ENCODE measurements around the gene ENGASE. TPM values are rescaled to one million over a fixed set of nuclear protein-coding genes. Genes with fewer than 3 reads are reported as not detected.

ENGASE gene
- total and polyA plus RNA-seq, 2 of the 8 experiments (the other 6 are each of a cell fraction or from before 2014, with no cell fraction given), result 9.3 to 36.1 TPM

DNA sequence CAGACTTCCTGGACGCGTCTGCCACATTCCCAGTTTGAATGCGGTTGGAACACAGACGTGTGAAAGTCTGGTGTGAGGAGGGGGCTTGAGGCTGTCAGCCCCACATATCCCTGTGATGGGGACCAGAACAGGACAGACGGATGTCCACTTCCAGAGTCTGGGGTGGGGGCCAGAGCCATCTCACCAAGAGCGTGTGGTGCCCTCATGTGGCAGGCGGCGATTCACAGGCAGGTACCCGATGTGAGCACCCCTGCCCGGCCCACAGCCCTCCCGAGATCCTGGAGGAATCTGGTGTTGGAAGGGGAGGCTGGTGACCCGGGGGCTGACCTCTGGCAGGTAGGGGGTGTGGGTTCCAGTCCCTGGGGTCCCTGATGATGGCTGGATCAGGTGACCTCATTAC, 51.5 kb downstream of the ENGASE start:
- FAIRE-seq, result no peak
- CTCF ChIA-PET (ENCODE audit: partially characterized antibody), result interaction anchor here (0.8 to 5.7 kb wide), 21 partner anchors 14 to 415 kb away, joined by 3 to 45 read pairs (median 4); no protein-coding TSS in a partner anchor

More for the DNA sequence above, 51.5 kb downstream of the ENGASE start:
- Histone ChIP-seq H3K27me3 (replicated peaks in 1 of 4; ENCODE audit: control insufficient read depth in 3 of 4, extremely low read depth in 1 of 4, insufficient read depth in 3 of 4, low read length in 3 of 4) (no peaks in the 10 kb centered on the region), H4K8ac (ENCODE audit: extremely low read depth, insufficient read depth, low read length) (no peak overlapping the region), H2AK5ac (ENCODE audit: low read depth, low read length) (no peak overlapping the region), H4K20me1 (replicated peaks in 1 of 2; ENCODE audit: control insufficient read depth in 1 of 2, insufficient read depth in 2 of 2, low read length in 2 of 2) (peaks cover 0 to 4% of the 10 kb centered on the region in 2 experiments), H3K18ac (ENCODE audit: extremely low read depth, low read length) (no peak overlapping the region), H2BK12ac (ENCODE audit: low read depth, low read length) (no peak overlapping the region), H3K79me2 (ENCODE audit: control insufficient read depth in 1 of 2, insufficient read depth in 2 of 2, low read length in 2 of 2) (no peaks in the 10 kb centered on the region), H4K5ac (ENCODE audit: insufficient read length, low read depth, low read length) (no peak overlapping the region), H2BK20ac (ENCODE audit: low read length) (no peak overlapping the region), H3K4me3 (ENCODE audit: extremely low read depth in 1 of 4, insufficient read depth in 2 of 4, low read depth in 3 of 4, low read length in 4 of 4) (no peak overlapping the region), H3K23me2 (ENCODE audit: low read depth, low read length) (no peaks in the 10 kb centered on the region), H3K27ac (ENCODE audit: low read depth, low read length) (no peak overlapping the region), H3K9ac (replicated peaks in 1 of 4; ENCODE audit: extremely low read depth in 1 of 4, low read depth in 3 of 4, low read length in 3 of 4) (no peak overlapping the region), H3K4me1 (replicated peaks in 1 of 4; ENCODE audit: control insufficient read depth in 3 of 4, insufficient read depth in 4 of 4, low read length in 3 of 4) (no peaks in the 10 kb centered on the region), H3K14ac (ENCODE audit: insufficient read length) (no peak overlapping the region), H3K9me3 (ENCODE audit: insufficient read depth in 2 of 2, low read depth in 1 of 2, low read length in 1 of 2) (no peaks in the 10 kb centered on the region), H2AFZ (ENCODE audit: low read length) (no peak overlapping the region), H3K56ac (replicated peaks; ENCODE audit: insufficient read length, low read depth, low read length) (no peak overlapping the region), H3K4me2 (ENCODE audit: insufficient read depth in 1 of 2, low read depth in 2 of 2, low read length in 2 of 2) (no peak overlapping the region), H2BK120ac (replicated peaks; ENCODE audit: low read depth, low read length) (no peak overlapping the region), H3K23ac (ENCODE audit: insufficient read length) (no peak overlapping the region), H3K79me1 (ENCODE audit: low read depth, low read length) (no peaks in the 10 kb centered on the region; the same call in 1 of the 2 replicates), H2BK15ac (ENCODE audit: low read length) (no peak overlapping the region), H4K91ac (replicated peaks; ENCODE audit: insufficient read length, low read length) (no peak overlapping the region), H3K4ac (replicated peaks; ENCODE audit: insufficient read length, low read depth, low read length) (no peak overlapping the region), H3K36me3 (ENCODE audit: control insufficient read depth in 2 of 4, insufficient read depth in 4 of 4, low read length in 3 of 4) (no peaks in the 10 kb centered on the region), H2BK5ac (ENCODE audit: low read depth, low read length) (no peak overlapping the region)
- 82% methylated on average over 9 of the region's 12 CpGs; no CpG with 5 or more reads in 1 of the 2 experiments for WGBS, 2 experiments (ENCODE audit: extremely low coverage in 1 of 2, insufficient coverage in 1 of 2, insufficient read length in 1 of 2, insufficient replicate concordance in 2 of 2, low coverage in 1 of 2, low lambda C conversion rate in 2 of 2, missing lambda C conversion rate in 1 of 2)
- DNase-seq (ENCODE audit: low read depth in 1 of 2, low spot score in 2 of 2), result peak in 1 of 2 experiments; percentile 69
- POLR2A ChIA-PET (ENCODE audit: partially characterized antibody), result interaction anchor here (0.7 to 1.5 kb wide), 2 partner anchors 11 to 15 kb away, joined by 3 read pairs; no protein-coding TSS in a partner anchor
- TF ChIP-seq RAD21 (IDR thresholded peaks at IDR 0.05 in 1 of 2, conservative IDR thresholded peaks at IDR 0.05 in 1 of 2; ENCODE audit: low read depth in 2 of 2, low read length in 2 of 2) (peak; percentile 64 to 74), EP300 (IDR thresholded peaks at IDR 0.05; ENCODE audit: borderline replicate concordance in 1 of 2, low read depth in 2 of 2, low read length in 2 of 2) (no peak)
- TF ChIP-seq, protein P1, sequence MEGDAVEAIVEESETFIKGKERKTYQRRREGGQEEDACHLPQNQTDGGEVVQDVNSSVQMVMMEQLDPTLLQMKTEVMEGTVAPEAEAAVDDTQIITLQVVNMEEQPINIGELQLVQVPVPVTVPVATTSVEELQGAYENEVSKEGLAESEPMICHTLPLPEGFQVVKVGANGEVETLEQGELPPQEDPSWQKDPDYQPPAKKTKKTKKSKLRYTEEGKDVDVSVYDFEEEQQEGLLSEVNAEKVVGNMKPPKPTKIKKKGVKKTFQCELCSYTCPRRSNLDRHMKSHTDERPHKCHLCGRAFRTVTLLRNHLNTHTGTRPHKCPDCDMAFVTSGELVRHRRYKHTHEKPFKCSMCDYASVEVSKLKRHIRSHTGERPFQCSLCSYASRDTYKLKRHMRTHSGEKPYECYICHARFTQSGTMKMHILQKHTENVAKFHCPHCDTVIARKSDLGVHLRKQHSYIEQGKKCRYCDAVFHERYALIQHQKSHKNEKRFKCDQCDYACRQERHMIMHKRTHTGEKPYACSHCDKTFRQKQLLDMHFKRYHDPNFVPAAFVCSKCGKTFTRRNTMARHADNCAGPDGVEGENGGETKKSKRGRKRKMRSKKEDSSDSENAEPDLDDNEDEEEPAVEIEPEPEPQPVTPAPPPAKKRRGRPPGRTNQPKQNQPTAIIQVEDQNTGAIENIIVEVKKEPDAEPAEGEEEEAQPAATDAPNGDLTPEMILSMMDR (IDR thresholded peaks at IDR 0.05; ENCODE audit: control extremely low read depth in 1 of 3, insufficient read depth in 1 of 3, low read depth in 1 of 3, low read length in 3 of 3), result peak; percentile 57 to 79 (median 68)
